Skin of body (tissue), 2 donors: ENCODE measurements around the gene CNTN4. TPM values are rescaled to one million over a fixed set of nuclear protein-coding genes. Genes with fewer than 3 reads are reported as not detected.
"Not testable (repeated sequence)": the region's sequence is repeated elsewhere in the genome, so short reads cannot be mapped to it uniquely, and the experiment has no call there.

Experiments
- DNase-seq: peaks from one replicate; lab custom pipeline; 2025; lab: John Stamatoyannopoulos, UW
- total RNA-seq: library from RNA; depleted of rRNA; stranded (reverse); fragments of >200 nt; gene quantifications from one replicate; pipeline ENCODE4 v1.2.3, GENCODE V29; 2014

CNTN4 gene
- total RNA-seq, 1 donor from 2014 or later: 24.4 TPM

DNA sequence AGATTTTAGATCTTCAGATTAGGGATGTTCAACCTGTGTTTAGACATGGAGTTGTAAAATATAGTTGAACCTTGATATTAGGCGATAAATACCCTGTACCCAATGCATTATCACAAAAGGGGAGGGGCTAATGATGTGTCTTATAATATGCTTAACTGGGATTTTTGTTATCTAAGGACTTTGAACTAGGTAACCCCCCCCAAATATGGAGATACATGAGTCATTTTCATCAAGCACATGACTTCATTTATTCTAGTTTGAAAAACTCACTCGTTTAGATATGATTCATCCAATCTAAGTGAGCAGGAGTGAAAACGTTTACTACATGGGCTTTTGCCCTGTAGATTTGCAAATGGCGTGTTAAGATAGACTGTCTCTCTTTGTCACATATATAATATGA, 799.2 kb downstream of the CNTN4 start:
- no peak for DNase-seq

GRCh38 chr3:2898591-2899353, 800.1 kb downstream of the CNTN4 start:
- no peak for DNase-seq

DNA sequence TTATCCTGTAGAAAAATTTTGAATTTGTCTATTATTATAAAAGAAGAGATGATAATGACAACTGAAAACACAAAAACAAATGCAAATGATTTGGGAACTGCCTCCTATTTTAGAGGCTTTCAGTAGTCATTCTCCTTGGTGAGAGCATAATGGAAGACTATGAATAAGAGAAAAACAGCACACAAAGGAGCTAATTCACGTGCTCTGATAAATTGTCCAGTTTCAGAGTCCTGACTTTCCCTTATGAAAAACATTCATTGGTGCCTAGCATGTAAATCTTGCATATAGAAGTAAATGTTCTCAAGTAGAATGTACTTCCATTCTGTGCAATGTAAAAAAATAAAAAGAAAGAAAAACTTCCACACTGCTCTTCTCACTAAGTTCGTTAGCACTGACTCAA, 805.4 kb downstream of the CNTN4 start:
- no peak for DNase-seq

- DNase-seq: no peak
Observed at GRCh38 chr3:2908693-2909351, 810.2 kb downstream of the CNTN4 start.

DNA sequence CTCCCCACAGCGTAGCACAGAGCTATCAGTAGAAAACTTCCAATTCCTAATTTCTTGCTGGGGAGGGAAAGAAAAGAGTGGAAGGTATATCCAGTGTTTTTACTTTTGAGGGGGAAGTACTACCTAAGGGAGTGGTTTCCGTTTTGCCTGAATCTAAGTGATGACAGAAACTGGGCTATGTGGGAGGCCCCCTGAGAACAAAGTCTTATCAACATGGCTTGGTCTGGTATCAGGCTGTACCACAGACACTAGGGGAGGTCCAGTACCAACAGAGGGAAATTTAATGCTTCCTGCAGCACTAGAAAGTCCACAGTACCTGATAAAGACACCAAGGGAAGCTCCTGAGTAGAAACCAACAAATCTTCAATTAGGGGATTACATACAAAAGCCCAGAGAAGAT, 812.3 kb downstream of the CNTN4 start:
- DNase-seq: no peak

- DNase-seq: no peak
Observed at GRCh38 chr3:2915826-2916225, 817.2 kb downstream of the CNTN4 start.

GRCh38 chr3:2916640-2917039, 818.0 kb downstream of the CNTN4 start:
- DNase-seq: not testable (repeated sequence)

GRCh38 chr3:2920103-2920502, 821.4 kb downstream of the CNTN4 start:
- DNase-seq: no peak

GRCh38 chr3:2921452-2921851, 822.8 kb downstream of the CNTN4 start:
- DNase-seq: no peak

GRCh38 chr3:2921903-2922302, 823.2 kb downstream of the CNTN4 start:
- DNase-seq: peak; percentile 5

DNA sequence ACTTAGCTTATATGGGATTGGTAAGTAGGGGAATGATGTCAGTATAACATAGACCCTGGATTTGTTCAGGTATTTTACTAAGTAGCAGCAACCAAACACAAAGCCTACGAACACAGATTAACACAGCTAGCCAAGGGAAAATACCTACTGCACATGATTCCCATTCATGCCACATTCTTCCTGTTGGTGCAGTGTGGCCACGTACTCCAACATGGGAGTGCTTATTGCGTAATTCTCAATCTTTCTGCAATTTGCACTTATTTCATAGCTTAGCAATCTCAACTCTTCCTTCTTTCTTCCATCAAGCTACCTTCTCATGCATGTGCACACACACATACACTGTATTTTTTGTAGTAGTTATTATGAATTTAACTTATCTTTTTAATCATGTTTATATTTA, 824.7 kb downstream of the CNTN4 start:
- no peak for DNase-seq

DNA sequence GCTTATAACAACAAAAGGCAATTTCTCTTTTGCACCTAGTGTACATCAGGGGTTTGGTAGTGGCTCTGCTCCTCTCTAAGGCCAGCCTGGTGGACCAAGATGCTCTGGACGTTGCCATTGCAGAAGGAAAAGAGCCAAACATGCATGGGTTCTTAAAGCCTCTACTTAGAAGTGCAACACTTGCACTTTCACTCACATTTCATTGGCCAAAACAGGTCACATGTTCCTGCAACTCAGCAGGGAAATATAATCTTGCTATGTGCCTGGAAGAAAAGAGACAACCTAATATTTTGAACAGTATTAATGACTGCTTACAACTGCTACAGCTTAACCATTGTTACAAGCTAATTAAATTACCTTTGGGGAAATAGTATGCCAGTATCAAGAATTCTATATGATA, 828.6 kb downstream of the CNTN4 start:
- no peak for DNase-seq

- no peak for DNase-seq
Observed at GRCh38 chr3:2929574-2929973, 830.9 kb downstream of the CNTN4 start.

DNA sequence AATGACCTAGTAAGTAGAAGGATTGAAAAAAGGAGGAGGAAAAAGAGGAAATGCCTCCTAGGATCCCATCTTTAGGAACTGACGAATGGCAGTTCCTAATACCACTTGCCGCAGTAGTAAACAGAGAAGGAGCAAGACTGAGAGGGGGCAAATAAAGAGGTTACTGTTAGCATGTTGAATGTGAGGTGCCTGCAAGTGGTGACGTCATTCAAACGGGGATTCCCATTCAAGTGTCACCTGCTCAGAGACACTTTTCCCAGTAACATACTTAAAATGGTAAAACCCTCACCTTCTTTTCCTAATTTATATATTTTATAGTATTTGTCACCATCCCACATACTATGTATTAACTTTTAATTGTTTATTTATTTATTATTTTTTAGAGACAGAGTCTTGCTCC, 832.6 kb downstream of the CNTN4 start:
- DNase-seq: no peak

- no peak for DNase-seq
Observed at GRCh38 chr3:2934541-2934940, 835.9 kb downstream of the CNTN4 start.

- DNase-seq: no peak
Observed at GRCh38 chr3:2937055-2937454, 838.4 kb downstream of the CNTN4 start.

DNA sequence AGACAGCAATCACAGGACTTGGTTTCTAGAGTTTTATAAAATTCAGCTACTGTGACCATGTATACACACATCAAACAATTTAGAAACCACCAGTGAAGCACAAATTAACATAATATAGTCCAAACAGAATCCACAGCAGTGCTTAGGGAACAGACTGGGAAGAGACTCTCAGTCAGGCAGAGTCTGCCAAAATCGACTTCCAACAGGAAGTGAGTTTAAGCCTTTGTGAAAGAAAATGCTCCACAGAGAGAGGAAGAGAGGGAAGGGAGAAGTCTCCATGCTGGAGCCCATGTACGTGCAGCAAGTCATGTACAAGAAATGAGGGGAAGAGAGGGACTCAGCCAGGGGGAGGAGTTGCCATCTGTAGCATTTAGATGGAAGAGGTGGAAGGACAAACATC, 838.9 kb downstream of the CNTN4 start:
- DNase-seq: no peak

- no peak for DNase-seq
Observed at GRCh38 chr3:2938711-2939110, 840.0 kb downstream of the CNTN4 start.

- DNase-seq: no peak
Observed at GRCh38 chr3:2940062-2940461, 841.4 kb downstream of the CNTN4 start.

DNA sequence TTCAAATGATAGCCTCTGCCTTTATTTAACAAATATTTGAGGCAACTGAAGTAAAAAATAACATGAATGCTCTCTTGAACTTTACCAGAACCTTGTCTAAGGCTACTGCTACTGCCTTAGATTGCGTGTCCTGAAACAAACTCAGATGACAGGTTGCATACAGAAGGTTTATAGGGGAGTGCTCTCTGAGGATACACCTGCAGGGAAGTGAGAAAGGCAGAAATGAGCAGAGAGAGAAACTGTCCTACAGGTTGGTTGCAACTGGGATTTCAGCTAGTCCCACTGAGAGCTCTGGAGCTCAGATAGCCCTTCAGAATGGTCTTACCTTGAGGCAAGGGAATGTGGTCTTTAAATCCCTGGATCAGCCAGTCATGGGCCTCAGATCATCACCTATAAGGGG, 846.0 kb downstream of the CNTN4 start:
- DNase-seq: no peak

GRCh38 chr3:2945121-2945520, 846.5 kb downstream of the CNTN4 start:
- no peak for DNase-seq

DNA sequence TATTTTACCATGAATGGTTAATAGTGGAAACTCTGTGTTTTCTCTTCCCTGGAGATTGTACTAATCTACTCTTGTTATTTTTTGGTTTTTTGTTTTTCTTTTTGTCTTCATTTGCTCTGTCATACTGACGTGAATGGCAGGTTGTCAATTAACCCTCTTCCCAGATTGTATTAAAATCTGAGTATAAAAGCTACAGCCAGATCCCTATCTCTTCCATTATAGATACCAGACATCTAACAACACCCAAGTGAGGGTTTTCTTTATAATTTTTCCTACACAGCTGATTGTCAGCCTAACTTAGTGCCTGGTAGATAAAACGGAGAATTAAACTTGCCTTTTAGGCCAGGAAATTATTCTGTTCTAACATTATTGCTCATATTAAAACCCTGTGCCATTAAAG, 848.9 kb downstream of the CNTN4 start:
- DNase-seq: no peak

GRCh38 chr3:2948882-2949281, 850.2 kb downstream of the CNTN4 start:
- no peak for DNase-seq
